HEK293T (cell line): ENCODE measurements around the gene CFAP157.

Experiments
- ARNT ChIP-seq: fragments of 450-650 bp; IDR thresholded peaks from 2 replicates; pipeline ENCODE4 v1.6.1; 2017; ENCODE audit warnings: mild to moderate bottlenecking
- CTBP1 ChIP-seq: fragments of 450-650 bp; IDR thresholded peaks from 2 replicates; pipeline ENCODE4 v1.6.1; 2016; ENCODE audit warnings: borderline replicate concordance
- FOXM1 ChIP-seq: fragments of 450-650 bp; IDR thresholded peaks from 2 replicates; pipeline ENCODE4 v1.6.1; 2017; ENCODE audit warnings: mild to moderate bottlenecking, borderline replicate concordance
- HDGF ChIP-seq: fragments of 450-650 bp; IDR thresholded peaks from 2 replicates; pipeline ENCODE4 v1.6.1; 2017; ENCODE audit warnings: antibody characterized with exemption, borderline replicate concordance
- LEF1 ChIP-seq: fragments of 450-650 bp; IDR thresholded peaks from 2 replicates; pipeline ENCODE4 v1.6.1; 2017; ENCODE audit warnings: mild to moderate bottlenecking, borderline replicate concordance
- NFRKB ChIP-seq: fragments of 450-650 bp; IDR thresholded peaks from 2 replicates; pipeline ENCODE4 v1.6.1; 2016; ENCODE audit warnings: mild to moderate bottlenecking, moderate library complexity
- SP1 ChIP-seq: fragments of 450-650 bp; IDR thresholded peaks from 2 replicates; pipeline ENCODE4 v1.6.1; 2017
- ZNF384 ChIP-seq: fragments of 450-650 bp; IDR thresholded peaks from 2 replicates; pipeline ENCODE4 v1.6.1; 2016
- TF ChIP-seq, protein P1 (sequence below): fragments of 450-650 bp; IDR thresholded peaks from 2 replicates; pipeline ENCODE4 v1.6.1; 2016

DNA sequence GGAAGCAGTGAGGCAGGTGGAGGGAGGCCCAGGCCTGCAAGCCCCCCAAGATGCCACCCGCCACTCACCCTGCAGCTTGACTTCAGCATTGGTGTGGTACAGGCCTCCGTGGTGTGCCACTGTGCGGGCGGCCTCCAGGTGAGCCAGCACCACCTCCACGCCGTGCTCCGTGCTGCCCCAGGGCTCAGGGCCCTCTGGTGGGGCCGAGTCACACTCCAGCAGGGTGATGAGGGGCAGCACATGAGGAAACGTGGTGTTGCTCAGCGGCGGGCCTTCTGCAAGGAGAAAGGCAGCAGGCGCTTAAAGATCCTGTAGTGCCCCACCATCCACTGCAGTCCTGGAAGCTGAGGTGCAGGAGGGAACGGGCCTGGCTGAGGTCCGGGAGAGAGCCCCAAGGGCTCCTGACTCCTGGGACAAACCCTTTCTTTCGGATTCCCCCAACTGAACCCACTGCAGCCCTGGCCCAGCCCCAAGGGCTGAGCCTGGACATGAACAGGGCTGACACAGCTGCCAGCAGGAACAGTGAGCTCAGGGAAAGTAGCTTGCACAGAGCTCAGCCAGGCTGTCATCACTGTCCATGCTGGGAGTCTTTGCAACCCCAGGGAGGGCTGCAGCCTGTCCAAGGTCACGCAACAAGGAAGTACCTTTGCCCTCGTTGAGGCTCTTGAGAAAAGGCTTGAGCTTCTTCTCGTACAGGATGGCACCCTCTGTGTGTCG is 33.0 kb downstream of the CFAP157 start:
- TF ChIP-seq HDGF (no peak), CTBP1 (no peak), ARNT (no peak), ZNF384 (no peak), FOXM1 (no peak), NFRKB (no peak), SP1 (no peak), LEF1 (no peak)
- TF ChIP-seq, protein P1, sequence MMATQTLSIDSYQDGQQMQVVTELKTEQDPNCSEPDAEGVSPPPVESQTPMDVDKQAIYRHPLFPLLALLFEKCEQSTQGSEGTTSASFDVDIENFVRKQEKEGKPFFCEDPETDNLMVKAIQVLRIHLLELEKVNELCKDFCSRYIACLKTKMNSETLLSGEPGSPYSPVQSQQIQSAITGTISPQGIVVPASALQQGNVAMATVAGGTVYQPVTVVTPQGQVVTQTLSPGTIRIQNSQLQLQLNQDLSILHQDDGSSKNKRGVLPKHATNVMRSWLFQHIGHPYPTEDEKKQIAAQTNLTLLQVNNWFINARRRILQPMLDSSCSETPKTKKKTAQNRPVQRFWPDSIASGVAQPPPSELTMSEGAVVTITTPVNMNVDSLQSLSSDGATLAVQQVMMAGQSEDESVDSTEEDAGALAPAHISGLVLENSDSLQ: no peak
